CD4-positive, alpha-beta T cell treated with Interferon gamma for 1 hour (primary cell): ENCODE measurements around the gene CHST15.

Source experiments
- DNase-seq: peaks from one replicate; pipeline ENCODE4 v3.0.0-alpha.2; 2020

Gene CHST15

GRCh38 chr10:124078714-124079113, 14.7 kb downstream of the CHST15 start:
- no peak for DNase-seq

- no peak for DNase-seq
Observed at GRCh38 chr10:124078028-124078427, 15.4 kb downstream of the CHST15 start.

- no peak for DNase-seq
Observed at GRCh38 chr10:124077208-124077993, 16.0 kb downstream of the CHST15 start.

- DNase-seq, result no peak
Observed at GRCh38 chr10:124076148-124076733, 17.2 kb downstream of the CHST15 start.

GRCh38 chr10:124075231-124075955, 18.0 kb downstream of the CHST15 start:
- no peak for DNase-seq

- DNase-seq, result peak; percentile 38
Observed at GRCh38 chr10:124074501-124075109, 18.8 kb downstream of the CHST15 start.

DNA sequence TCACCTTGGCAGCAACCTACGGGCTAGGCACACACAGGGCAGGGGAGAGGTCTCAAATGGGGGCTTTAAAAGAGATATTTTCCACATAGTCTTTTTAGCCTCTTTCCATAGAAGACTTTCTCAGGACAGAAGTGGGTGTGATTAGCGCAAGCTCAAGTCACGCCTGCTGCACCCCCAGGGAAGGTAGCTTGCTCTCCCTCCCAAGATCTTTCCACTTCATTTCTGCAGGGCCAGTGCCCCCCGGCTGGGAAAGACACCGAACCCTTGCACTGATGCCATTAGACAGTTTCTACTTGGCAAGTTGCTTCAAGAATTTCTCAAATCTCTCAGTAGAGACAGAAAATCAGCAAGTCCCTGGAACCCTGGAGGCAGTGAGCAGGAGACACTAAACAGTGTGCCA, 19.4 kb downstream of the CHST15 start:
- DNase-seq, result no peak

- no peak for DNase-seq
Observed at GRCh38 chr10:124072541-124072940, 20.9 kb downstream of the CHST15 start.

- DNase-seq, result no peak
Observed at GRCh38 chr10:124072106-124072505, 21.3 kb downstream of the CHST15 start.

- DNase-seq, result no peak
Observed at GRCh38 chr10:124071141-124071540, 22.3 kb downstream of the CHST15 start.

GRCh38 chr10:124070666-124071065, 22.7 kb downstream of the CHST15 start:
- no peak for DNase-seq

- no peak for DNase-seq
Observed at GRCh38 chr10:124069341-124070264, 23.8 kb downstream of the CHST15 start.

DNA sequence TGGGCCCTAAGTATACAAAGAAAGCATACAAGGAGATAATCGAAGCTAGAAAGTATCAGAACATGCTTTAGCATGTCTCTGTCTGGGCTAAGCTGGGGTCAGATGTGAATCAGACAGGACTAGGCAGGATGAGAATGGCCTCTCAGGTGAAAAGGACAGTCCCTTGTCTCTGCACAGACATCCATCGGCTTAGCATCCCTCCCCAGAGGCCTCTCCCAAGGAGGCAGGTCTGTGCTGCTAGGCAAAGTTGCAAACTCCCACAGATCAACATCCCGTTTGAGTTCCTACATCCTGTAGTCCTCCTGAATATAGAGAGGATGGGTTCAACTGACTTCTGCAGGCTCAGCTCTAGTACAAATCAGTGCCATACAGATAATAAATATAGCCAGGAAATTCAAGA, 24.5 kb downstream of the CHST15 start:
- DNase-seq, result no peak

DNA sequence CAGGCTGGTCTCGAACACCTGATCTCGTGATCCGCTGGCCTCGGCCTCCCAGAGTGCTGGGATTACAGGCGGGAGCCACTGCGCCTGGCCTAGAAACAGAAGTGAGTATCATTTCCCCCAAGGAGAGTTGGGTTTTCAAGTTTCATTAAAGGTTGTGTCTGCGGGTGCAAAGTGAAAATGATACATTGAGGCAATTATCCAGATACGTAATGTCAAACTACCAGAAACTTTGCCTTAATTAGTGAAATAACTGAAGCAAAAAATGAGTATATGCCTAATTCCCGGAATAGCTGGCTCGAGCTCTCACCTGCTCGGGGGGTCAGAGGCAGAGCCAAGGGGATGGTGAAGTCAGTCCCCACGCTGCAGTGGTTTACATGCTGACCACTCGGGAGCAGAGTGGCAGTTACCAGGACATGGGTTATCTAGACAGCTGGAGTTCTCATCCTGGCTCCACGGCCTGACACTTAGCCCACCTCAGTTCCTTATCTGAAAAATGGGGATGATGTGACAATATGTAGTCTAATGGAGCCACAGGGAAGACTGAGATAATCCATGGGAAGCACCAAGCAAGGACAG, 25.5 kb downstream of the CHST15 start:
- DNase-seq, result no peak

- DNase-seq, result no peak
Observed at GRCh38 chr10:124066781-124067714, 26.4 kb downstream of the CHST15 start.

DNA sequence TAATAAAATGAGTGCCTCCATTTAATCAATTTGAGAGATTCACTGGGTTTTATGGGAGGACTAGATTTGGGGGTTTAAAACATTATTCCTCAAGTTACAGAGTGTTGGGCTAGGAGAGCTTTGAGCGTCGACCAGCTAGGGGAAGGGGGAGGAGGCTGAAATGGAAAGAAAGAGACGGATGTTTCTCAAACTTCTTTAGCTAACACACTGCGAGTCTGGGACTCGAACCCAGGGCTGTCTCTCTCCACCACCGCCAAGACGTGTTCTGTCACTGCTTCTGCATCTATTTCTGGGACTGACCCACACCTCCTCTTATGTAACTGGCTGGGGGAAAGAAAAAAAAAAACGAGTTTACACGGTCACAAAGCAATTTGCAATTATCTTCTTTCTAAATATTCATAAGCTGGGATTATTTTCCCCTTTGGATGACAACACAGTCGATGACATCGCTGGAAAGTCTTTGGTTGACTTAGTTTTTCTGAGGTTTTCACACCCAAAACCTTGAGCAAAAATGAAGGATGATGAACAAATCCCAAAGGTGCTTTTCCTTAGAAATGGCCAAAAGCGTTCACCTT, 27.2 kb downstream of the CHST15 start:
- DNase-seq, result no peak

GRCh38 chr10:124065382-124066125, 27.8 kb downstream of the CHST15 start:
- no peak for DNase-seq

- peak; percentile 30 for DNase-seq
Observed at GRCh38 chr10:124064676-124065075, 28.7 kb downstream of the CHST15 start.

GRCh38 chr10:124063750-124064603, 29.4 kb downstream of the CHST15 start:
- DNase-seq, result peak; percentile 18
